NCI-H2196 treated with DMSO at 0.1 percent for 48 hours (cell line): ENCODE measurements around the gene SCMH1.
A peak's percentile ranks its signal among the peaks of the same experiment; 100 is the strongest.

Experiments used
- DNase-seq: peaks from one replicate; lab custom pipeline; 2025; ENCODE audit not compliant: unreplicated experiment; lab: John Stamatoyannopoulos, UW

Gene SCMH1

GRCh38 chr1:41241749-41242341 is at the start of gene SCMH1:
Gene SCMH1 (minus strand): TSS chr1:41242306. CDS start chr1:41186133, 56,173 bp downstream.
- peak; percentile 36 for DNase-seq

- DNase-seq, result no peak
These were observed 49.1 kb upstream of the SCMH1 start for GRCh38 chr1:41291195-41291594.

- no peak for DNase-seq
These were observed 47.1 kb upstream of the SCMH1 start for GRCh38 chr1:41289196-41289595.

- DNase-seq, result no peak
These were observed 44.9 kb upstream of the SCMH1 start for GRCh38 chr1:41286992-41287391.

GRCh38 chr1:41286486-41286885 is 44.4 kb upstream of the SCMH1 start:
- DNase-seq, result no peak

GRCh38 chr1:41285818-41286217 is 43.7 kb upstream of the SCMH1 start:
- DNase-seq, result no peak

- no peak for DNase-seq
These were observed 42.0 kb upstream of the SCMH1 start for GRCh38 chr1:41284121-41284520.

- DNase-seq, result no peak
These were observed 40.7 kb upstream of the SCMH1 start for GRCh38 chr1:41282679-41283317.

GRCh38 chr1:41281334-41281733 is 39.2 kb upstream of the SCMH1 start:
- DNase-seq, result no peak

GRCh38 chr1:41280202-41281032 is 38.3 kb upstream of the SCMH1 start:
- no peak for DNase-seq

GRCh38 chr1:41278076-41278475 is 36.0 kb upstream of the SCMH1 start:
- no peak for DNase-seq

GRCh38 chr1:41277371-41277975 is 35.4 kb upstream of the SCMH1 start:
- DNase-seq, result no peak

- DNase-seq, result no peak
These were observed 33.7 kb upstream of the SCMH1 start for GRCh38 chr1:41275831-41276230.

- no peak for DNase-seq
These were observed 32.8 kb upstream of the SCMH1 start for GRCh38 chr1:41274752-41275545.

GRCh38 chr1:41272601-41273000 is 30.5 kb upstream of the SCMH1 start:
- no peak for DNase-seq

GRCh38 chr1:41268154-41268770 is 26.2 kb upstream of the SCMH1 start:
- peak; percentile 68 for DNase-seq

GRCh38 chr1:41261926-41262618 is 20.0 kb upstream of the SCMH1 start:
- no peak for DNase-seq

GRCh38 chr1:41260768-41261167 is 18.7 kb upstream of the SCMH1 start:
- DNase-seq, result no peak

GRCh38 chr1:41259221-41259620 is 17.1 kb upstream of the SCMH1 start:
- no peak for DNase-seq

- no peak for DNase-seq
These were observed 13.9 kb upstream of the SCMH1 start for GRCh38 chr1:41255978-41256377.
